ENCODE results near the gene SRRD.

The SRRD gene

DNA sequence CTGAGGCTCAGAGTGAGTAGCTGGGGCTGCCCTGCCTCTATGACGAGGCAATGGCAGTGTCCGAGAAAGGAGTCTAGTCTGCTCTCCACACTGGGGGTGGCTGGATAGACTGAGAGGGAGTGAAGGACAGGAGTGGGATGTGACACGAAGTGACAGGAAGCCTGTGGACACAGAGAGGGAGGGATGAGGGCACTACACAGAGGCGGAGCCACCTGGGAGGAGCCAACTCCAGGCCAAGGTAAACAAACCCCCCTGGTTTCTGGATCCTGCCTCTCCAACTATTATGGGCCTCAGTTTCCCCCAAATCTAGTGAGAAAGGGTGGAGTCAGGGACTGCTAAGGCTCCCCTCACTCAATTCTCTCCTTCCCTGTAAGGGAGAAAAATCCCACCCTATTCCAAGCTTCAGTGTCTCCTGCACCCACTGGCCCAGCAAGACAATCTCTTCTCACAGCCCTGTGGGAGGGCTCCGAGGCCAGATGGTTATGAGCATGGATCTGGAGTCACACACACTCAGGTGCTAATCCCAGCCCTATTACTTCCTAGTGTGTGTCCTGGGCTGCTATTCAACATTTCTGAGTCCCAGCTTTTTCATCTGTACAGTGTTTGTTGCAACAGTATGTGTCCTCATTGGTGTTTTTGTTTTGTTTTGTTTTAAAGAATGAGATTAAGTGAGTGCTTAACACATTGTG, 29.7 kb upstream of the SRRD start:
- no peak for DNase-seq

DNA sequence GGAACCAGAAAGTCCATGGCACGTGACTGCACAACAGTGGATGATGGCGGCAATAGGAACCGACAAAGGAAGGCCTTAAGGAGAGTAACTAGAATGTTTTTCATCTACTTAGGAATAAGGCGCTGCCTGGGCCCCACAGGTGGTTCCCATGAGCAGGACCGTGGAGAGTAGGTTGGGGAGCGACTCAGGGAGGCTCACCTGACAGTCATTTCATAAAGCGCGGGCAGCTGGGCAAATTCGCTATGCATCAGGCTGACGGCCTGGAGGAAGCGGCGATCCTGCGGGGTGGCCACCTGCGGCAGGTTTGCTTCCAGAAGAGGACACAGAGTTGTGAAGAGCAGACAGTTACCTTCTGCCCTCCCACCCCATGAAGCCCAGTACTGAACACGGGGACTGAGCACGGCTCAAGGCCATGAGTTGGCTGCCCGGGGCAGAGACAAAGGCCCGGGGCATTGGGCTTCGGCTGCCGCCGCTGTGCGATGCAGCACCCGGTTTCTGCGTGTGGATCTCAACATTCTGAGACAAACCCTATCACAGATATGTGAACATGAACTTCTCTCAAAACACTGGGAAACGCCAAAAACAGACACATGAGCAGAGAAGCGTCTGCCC, 25.9 kb upstream of the SRRD start:
- no peak for DNase-seq

DNA sequence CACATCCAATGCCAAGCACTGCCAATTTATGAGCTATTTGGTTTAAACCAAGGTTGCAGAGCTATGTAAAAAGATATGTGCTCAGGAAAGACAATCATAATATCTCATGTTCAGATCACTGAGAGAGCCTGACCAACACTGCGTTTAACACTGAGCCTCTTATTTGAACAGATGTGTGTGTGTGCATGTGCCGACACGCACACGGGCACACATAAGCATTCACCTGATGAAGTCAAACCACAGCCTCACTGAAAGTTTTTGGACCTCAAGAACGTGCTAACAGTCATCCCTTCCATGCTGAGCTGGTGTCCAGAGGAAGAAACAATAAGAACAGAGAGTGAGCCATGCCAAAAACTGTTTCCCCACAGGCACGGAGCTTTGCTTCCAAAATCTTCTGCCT, 23.5 kb upstream of the SRRD start:
- DNase-seq = no peak

- peak; percentile 27 for DNase-seq
Measured at GRCh38 chr22:26461188-26461810, 22.4 kb upstream of the SRRD start.

GRCh38 chr22:26462051-26462450, 21.6 kb upstream of the SRRD start:
- no peak for DNase-seq

DNA sequence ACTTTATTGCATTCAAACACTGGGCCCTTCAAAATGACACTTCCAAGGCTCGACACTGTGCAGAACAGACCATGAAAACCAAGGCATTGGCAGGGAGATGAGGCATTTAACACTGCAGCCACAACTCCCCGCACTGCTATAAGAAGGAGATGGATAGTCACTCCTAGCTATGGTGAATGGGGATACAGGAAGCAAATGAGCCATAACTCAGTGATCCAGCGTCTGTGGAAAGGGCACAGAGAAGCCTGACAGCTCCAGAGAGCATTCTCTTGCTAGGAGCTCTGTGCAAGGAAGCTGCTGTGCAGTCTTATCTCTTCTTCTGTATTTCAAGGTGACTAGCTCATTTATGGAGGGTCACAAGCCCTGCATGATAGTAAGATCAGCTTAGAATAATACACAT, 21.0 kb upstream of the SRRD start:
- DNase-seq = no peak

DNA sequence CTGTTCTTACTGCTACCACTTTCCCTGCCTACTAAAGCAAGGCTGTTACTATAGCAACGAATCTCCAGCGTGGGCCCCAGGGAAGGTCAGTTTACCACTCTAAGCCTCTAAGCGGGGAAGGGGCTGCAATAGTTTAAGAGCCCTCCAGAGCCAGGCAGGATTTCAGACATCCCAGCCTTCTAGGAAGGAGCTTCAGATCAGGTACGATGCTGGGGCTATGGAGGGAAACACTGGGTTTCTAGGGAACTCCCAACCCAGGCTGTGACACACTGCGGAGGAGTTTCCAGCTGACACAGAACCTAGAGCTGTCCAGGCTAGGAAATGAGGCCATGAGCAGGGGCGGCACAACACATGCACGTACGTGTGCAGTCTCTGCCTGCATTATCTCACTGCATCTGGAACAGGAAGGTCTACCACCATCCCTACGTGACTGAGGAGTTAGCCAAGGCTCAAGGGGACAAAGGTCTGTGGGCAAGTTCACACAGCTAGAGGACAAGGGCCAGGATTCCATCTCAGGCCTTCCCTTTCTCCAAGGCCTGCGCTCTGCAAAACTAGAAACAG, 20.5 kb upstream of the SRRD start:
- DNase-seq = no peak

GRCh38 chr22:26463688-26464087, 20.0 kb upstream of the SRRD start:
- no peak for DNase-seq

DNA sequence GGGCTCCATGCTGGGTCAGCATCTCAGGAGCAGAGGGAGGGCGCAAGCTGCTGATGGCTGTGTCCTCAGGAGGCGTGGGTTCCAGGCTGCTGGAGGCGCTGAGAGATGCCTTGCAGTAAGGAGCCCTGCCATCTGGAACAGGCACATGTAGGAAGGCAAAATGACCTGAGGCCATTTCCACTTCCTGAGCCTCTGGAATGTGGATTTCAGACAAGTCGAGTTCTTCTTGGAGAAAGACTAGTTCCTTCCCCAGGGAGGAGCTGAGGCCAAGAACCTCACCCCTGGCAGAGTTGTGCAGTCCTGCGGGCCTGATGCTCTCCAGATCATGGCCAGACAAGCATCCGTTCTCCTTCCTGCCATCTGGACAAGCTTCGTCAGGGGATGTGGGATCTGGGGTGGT, 19.4 kb upstream of the SRRD start:
- no peak for DNase-seq

GRCh38 chr22:26466196-26466595, 17.5 kb upstream of the SRRD start:
- DNase-seq = no peak

DNA sequence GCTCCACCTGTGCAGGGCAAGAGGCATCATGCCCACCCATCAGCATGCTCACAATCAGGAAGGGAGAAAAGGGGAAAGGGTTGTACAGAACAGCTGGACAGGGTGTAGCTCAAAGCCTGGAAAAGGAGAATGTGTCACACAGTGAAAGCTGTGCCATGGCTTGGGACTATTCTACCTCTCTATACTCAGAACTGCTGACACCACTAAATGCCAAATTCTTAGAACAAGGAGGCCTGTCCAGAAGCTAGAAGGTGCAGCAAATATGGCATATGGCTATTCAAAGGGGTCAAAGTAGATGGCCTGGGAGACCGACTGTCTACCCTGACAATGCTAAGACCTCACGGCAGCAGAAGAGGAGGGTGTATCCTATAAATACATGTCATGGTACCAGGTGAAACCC, 12.9 kb upstream of the SRRD start:
- DNase-seq = no peak

GRCh38 chr22:26471522-26471921, 12.2 kb upstream of the SRRD start:
- no peak for DNase-seq

GRCh38 chr22:26474682-26475081, 9.0 kb upstream of the SRRD start:
- DNase-seq = no peak

DNA sequence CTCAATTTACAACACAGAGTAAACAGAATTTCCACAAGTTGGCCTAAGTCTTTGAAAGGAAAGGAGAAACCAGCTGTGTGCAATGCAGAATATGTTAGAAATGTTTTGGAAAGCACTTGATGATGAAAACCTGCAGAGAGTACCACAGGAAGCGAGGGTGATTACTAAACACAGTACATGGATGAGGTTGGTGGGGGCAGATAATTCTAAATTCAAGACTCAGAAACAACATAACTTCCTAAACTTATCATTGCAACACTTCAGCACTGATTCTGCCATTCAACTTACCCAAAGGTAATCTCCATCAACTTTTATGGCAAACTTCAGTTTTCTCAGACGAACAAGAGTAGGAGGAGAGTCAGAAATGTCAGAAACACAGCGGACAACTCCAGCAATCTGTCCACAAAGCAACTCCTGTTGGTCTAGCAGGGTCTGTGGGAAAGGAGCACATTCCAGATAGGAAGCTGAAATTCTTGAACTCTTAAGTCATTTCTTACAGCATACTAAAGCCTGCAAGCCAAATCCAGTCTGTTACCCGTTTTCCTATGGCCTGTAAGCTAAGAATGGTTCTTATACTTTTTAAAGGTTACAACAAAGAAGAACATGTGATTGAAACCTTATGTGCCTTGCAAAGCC, 6.9 kb upstream of the SRRD start:
- no peak for DNase-seq

DNA sequence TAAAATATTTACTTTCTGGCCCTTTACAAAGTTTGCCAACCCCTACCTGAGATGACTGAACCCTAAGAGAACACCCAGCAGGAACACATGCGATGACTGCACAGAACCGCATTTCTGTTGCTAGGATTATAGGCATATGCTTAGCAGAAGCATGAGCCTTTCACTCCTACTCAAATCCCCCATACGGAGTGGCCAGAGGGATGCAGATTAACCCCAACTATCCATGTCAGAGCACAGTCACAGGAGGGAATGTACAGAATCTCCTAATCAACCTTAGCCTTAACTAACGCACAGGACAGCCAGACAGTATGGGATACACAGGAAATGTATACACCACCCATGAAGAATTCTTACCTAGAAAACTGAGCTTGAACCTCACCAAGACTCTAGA, 6.3 kb upstream of the SRRD start:
- no peak for DNase-seq

- DNase-seq = no peak
Measured at GRCh38 chr22:26479043-26479791, 4.5 kb upstream of the SRRD start.

DNA sequence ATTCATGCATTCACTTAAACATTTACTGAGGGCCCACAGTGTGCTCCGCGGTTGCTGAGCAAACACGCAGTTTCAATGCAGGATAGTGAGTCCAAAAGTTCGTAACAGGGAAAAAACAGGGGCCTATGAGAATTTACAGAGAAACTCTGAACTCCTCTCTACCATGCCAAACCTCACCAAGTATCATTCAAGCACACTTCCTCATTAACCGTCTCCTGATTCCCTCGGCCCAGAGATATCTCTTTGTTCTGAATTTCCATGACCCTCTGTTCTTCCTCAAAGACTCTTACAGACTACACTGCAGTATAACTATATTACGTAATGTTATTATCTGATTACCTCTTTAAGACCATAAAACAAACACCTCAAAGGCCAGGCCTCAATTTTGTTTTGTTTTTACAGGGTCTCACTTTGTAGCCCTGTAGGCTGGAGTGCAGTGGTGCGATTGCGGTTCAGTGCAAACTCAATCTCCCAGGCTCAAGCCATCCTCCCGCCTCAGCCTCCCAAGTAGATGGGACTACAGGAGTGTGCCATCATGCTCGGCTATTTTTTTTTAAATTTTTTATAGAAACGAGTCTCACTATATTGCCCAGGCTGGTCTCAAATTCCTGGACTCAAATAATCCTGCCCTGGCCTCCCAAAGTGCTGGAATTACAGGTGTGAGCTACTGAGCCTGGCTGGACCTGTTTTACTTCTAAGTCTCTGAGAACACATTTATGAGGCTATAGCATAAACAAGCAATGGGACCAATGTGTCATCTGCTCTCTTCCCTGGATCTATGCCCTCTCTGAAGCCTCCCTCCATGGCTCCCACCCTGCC, 3.7 kb upstream of the SRRD start:
- DNase-seq = no peak

DNA sequence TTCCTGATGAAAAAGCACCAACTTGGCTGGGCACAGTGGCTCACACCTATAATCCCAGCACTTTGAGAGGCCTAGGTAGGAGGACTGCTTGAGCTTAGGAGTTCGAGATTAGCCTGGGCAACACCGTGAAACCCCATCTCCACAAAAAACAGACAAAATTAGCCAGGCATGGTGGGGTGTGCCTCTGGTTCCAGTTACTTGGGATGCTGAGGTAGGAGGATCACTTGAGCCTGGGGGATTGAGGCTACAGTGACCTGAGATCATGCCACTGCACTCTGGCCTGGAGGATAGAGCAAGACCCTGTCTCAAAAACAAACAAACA, 3.1 kb upstream of the SRRD start:
- no peak for DNase-seq

DNA sequence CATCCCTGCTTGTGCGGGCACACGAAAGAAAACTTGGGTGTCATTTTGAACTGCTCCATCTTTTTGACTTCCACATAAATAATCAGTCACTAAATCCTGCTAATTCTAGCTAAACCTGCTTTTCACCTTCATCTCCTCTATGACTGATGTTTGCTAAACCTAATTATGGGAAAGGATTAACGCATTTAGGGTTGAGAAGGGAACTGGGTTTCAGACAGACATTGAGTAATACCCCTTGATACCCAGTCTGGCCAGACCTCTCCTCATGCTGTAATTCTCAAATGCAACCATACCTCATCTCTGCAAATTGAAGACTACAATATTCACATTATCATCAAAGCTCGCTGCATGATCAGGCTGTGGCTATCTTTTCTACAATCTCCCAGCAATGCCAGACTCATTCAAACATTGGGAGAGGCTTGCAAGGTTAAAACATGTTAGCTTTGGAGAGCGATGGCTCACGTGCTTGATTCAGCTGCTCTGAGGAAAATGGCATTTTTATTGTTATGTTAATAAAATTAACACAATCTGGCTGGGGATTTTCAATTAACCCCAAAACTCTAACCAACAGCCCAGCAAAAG, 2.5 kb upstream of the SRRD start:
- DNase-seq = no peak

GRCh38 chr22:26481694-26482093, 2.0 kb upstream of the SRRD start:
- DNase-seq = no peak

DNA sequence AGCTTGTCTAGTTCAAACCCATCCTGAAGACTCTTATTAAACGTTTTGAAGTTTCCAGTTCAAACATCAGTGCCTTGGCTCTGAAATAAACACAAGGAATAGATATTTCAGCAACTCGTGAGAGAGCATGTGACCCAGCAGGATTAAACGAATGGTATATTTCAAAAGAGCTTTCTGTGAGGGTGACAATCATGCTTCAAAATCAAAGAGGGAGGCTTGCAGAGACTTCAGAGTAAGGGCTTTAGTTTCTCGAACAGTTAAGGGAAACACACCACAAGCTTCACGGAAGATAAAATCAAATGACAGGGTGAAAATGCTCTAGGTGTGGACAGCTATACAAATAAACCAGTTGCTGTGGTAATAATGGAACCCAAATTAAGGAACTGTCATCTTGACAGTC, 1.5 kb upstream of the SRRD start:
- no peak for DNase-seq

DNA sequence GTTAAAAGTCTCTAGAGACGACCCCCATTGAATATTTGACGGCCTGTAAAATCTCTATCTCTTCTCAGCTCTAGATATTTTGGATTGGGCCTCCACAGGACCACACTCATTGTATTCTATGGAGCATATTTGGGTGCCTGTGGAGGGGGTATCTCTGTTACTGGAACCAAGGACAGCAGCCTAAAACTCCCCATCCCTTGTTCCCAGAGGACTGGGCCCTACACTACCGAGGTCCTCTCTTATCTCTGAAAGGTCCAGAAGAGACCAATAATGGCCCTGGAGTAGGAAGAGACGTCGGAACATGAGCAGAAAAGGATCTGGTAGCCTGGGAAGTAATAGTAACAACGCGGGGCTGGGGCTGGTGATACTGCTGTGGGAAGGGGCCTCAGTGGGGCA, 636 bp upstream of the SRRD start:
- DNase-seq = no peak
